Stimulated activated naive CD8-positive, alpha-beta T cell treated with anti-CD3 and anti-CD28 coated beads, Interleukin-15, amount 100 ng/mL, for 72 hours (primary cell): ENCODE measurements around the gene JMJD1C.

Source experiments
- ATAC-seq: fragments of 150-1000 bp; cut with Tn5 transposase; 2 replicates; pipeline ENCODE4 v1.10.0; 2021; ENCODE audit warnings: mild to moderate bottlenecking, moderate library complexity
- DNase-seq, 2 donors: peaks; one replicate each; pipeline ENCODE4 v3.0.0; 2021 to 2022
- H3K27ac Mint-ChIP-seq, 2 donors: one replicate each; pipeline ENCODE4 v1.8.0; 2022; ENCODE audit warnings: mild to moderate bottlenecking in 2 of 2, mixed read lengths in 2 of 2, moderate library complexity in 2 of 2
- H3K27me3 Mint-ChIP-seq: one replicate; pipeline ENCODE4 v1.8.0; 2022; ENCODE audit warnings: mixed read lengths
- H3K4me1 Mint-ChIP-seq: one replicate; pipeline ENCODE4 v1.8.0; 2022; ENCODE audit warnings: mild to moderate bottlenecking, mixed read lengths
- H3K4me3 Mint-ChIP-seq, 2 donors: one replicate each; pipeline ENCODE4 v1.8.0; 2022; ENCODE audit warnings: mild to moderate bottlenecking in 2 of 2, mixed read lengths in 2 of 2, moderate library complexity in 1 of 2
- H3K9me3 Mint-ChIP-seq, 2 donors: one replicate each; pipeline ENCODE4 v1.8.0; 2022; ENCODE audit warnings: mixed read lengths in 2 of 2

Gene JMJD1C

GRCh38 chr10:63464402-63465292 lies 1.1 kb downstream of the JMJD1C start:
- Mint-ChIP-seq H3K4me1 (peaks cover 17% of the 10 kb centered on the region), H3K9me3 (no peaks in the 10 kb centered on the region), H3K4me3 (peak overlapping the region; percentile 95 to 98), H3K27me3 (no peaks in the 10 kb centered on the region), H3K27ac (no peak overlapping the region)
- no peak for DNase-seq
- ATAC-seq: peak; percentile 47

- H3K27ac Mint-ChIP-seq: no peak overlapping the region
- no peaks in the 10 kb centered on the region for H3K9me3 Mint-ChIP-seq
- ATAC-seq: no peak
- no peaks in the 10 kb centered on the region for H3K27me3 Mint-ChIP-seq
- no peak overlapping the region for H3K4me3 Mint-ChIP-seq
- peaks cover 19% of the 10 kb centered on the region for H3K4me1 Mint-ChIP-seq
- DNase-seq: no peak
These were observed 3.3 kb downstream of the JMJD1C start for GRCh38 chr10:63462442-63462841.

- H3K27me3 Mint-ChIP-seq: no peaks in the 10 kb centered on the region
- no peak overlapping the region for H3K27ac Mint-ChIP-seq
- no peak overlapping the region for H3K4me3 Mint-ChIP-seq
- H3K9me3 Mint-ChIP-seq: no peaks in the 10 kb centered on the region
- H3K4me1 Mint-ChIP-seq: peaks cover 13% of the 10 kb centered on the region
- ATAC-seq (no peak), DNase-seq (no peak)
These were observed 7.6 kb downstream of the JMJD1C start for GRCh38 chr10:63458177-63458576.

GRCh38 chr10:63457594-63457993 lies 8.2 kb downstream of the JMJD1C start:
- no peak overlapping the region for H3K27ac Mint-ChIP-seq
- H3K4me1 Mint-ChIP-seq: peaks cover 13% of the 10 kb centered on the region
- no peak for ATAC-seq
- no peak for DNase-seq
- no peaks in the 10 kb centered on the region for H3K9me3 Mint-ChIP-seq
- H3K4me3 Mint-ChIP-seq: no peak overlapping the region
- no peaks in the 10 kb centered on the region for H3K27me3 Mint-ChIP-seq

- Mint-ChIP-seq H3K27ac (peak overlapping the region in 1 of 2 donors; percentile 53), H3K27me3 (no peaks in the 10 kb centered on the region), H3K4me3 (no peak overlapping the region), H3K4me1 (peaks cover 17% of the 10 kb centered on the region), H3K9me3 (no peaks in the 10 kb centered on the region)
- no peak for DNase-seq
- ATAC-seq: no peak
These were observed 9.2 kb downstream of the JMJD1C start for GRCh38 chr10:63456437-63457210.

- Mint-ChIP-seq H3K4me1 (peaks cover 19% of the 10 kb centered on the region), H3K27me3 (no peaks in the 10 kb centered on the region), H3K27ac (no peak overlapping the region), H3K9me3 (no peaks in the 10 kb centered on the region), H3K4me3 (no peak overlapping the region)
- ATAC-seq (no peak), DNase-seq (no peak)
These were observed 10.3 kb downstream of the JMJD1C start for GRCh38 chr10:63455507-63455906.

- no peak for ATAC-seq
- DNase-seq: no peak
- no peaks in the 10 kb centered on the region for H3K9me3 Mint-ChIP-seq
- no peak overlapping the region for H3K4me3 Mint-ChIP-seq
- H3K27me3 Mint-ChIP-seq: no peaks in the 10 kb centered on the region
- peaks cover 25% of the 10 kb centered on the region for H3K4me1 Mint-ChIP-seq
- H3K27ac Mint-ChIP-seq: no peak overlapping the region
These were observed 11.1 kb downstream of the JMJD1C start for GRCh38 chr10:63454631-63455030.

GRCh38 chr10:63452524-63452923 lies 13.3 kb downstream of the JMJD1C start:
- Mint-ChIP-seq H3K27me3 (no peaks in the 10 kb centered on the region), H3K4me3 (no peak overlapping the region), H3K9me3 (no peaks in the 10 kb centered on the region), H3K27ac (no peak overlapping the region), H3K4me1 (peaks cover 24% of the 10 kb centered on the region)
- DNase-seq: no peak
- no peak for ATAC-seq

- Mint-ChIP-seq H3K9me3 (peaks cover 0 to 4% of the 10 kb centered on the region in 2 donors), H3K27me3 (no peaks in the 10 kb centered on the region), H3K27ac (no peak overlapping the region), H3K4me1 (peaks cover 12% of the 10 kb centered on the region), H3K4me3 (no peak overlapping the region)
- ATAC-seq (no peak), DNase-seq (no peak)
These were observed 18.9 kb downstream of the JMJD1C start for GRCh38 chr10:63446716-63447440.

GRCh38 chr10:63441404-63441803 lies 24.4 kb downstream of the JMJD1C start:
- Mint-ChIP-seq H3K9me3 (peaks cover 0 to 4% of the 10 kb centered on the region in 2 donors), H3K4me1 (peaks cover 7% of the 10 kb centered on the region), H3K27me3 (no peaks in the 10 kb centered on the region), H3K4me3 (no peak overlapping the region), H3K27ac (no peak overlapping the region)
- no peak for DNase-seq
- no peak for ATAC-seq

- no peak for DNase-seq
- ATAC-seq: no peak
- Mint-ChIP-seq H3K4me3 (no peak overlapping the region), H3K4me1 (peaks cover 7% of the 10 kb centered on the region), H3K27me3 (no peaks in the 10 kb centered on the region), H3K9me3 (no peaks in the 10 kb centered on the region), H3K27ac (no peak overlapping the region)
These were observed 26.2 kb downstream of the JMJD1C start for GRCh38 chr10:63439607-63440006.

GRCh38 chr10:63438506-63439498 lies 27.0 kb downstream of the JMJD1C start:
- Mint-ChIP-seq H3K27me3 (no peaks in the 10 kb centered on the region), H3K9me3 (no peaks in the 10 kb centered on the region), H3K4me1 (peaks cover 7% of the 10 kb centered on the region), H3K4me3 (no peak overlapping the region), H3K27ac (no peak overlapping the region)
- no peak for ATAC-seq
- DNase-seq: no peak

GRCh38 chr10:63437116-63437949 lies 28.4 kb downstream of the JMJD1C start:
- Mint-ChIP-seq H3K27me3 (no peaks in the 10 kb centered on the region), H3K4me1 (peaks cover 10% of the 10 kb centered on the region), H3K9me3 (no peaks in the 10 kb centered on the region), H3K4me3 (no peak overlapping the region), H3K27ac (no peak overlapping the region)
- ATAC-seq: no peak
- no peak for DNase-seq

- Mint-ChIP-seq H3K4me1 (peaks cover 14% of the 10 kb centered on the region), H3K4me3 (no peak overlapping the region), H3K27ac (no peak overlapping the region), H3K27me3 (no peaks in the 10 kb centered on the region), H3K9me3 (no peaks in the 10 kb centered on the region)
- ATAC-seq (no peak), DNase-seq (no peak)
These were observed 29.6 kb downstream of the JMJD1C start for GRCh38 chr10:63436225-63436624.
